Activated T-helper 1 cell treated with anti-CD3 and anti-CD28 coated beads, Interleukin-12 subunit alpha, Interleukin-12 subunit beta, Interleukin-2, Interleukin-4 antibody, amounts not matched to agents 30 ng/mL and 10 ng/mL and 1 ng/mL, durations not matched to agents 14 hours and 24 hours and 36 hours (primary cell): Measurements from ENCODE around the gene ORM1. TPM values are rescaled to one million over a fixed set of nuclear protein-coding genes. Genes with fewer than 3 reads are reported as not detected.

Experiments used
- DNase-seq: peaks from one replicate; pipeline ENCODE4 v3.0.0; 2021; ENCODE audit warnings: low spot score
- H3K27ac Mint-ChIP-seq: one replicate; pipeline ENCODE4 v1.8.0; 2021; ENCODE audit warnings: mild to moderate bottlenecking, mixed read lengths
- H3K27me3 Mint-ChIP-seq: one replicate; pipeline ENCODE4 v1.8.0; 2022; ENCODE audit warnings: mild to moderate bottlenecking, moderate library complexity, mixed read lengths; ENCODE audit not compliant: insufficient read depth
- H3K36me3 Mint-ChIP-seq: one replicate; pipeline ENCODE4 v1.8.0; 2021; ENCODE audit warnings: low read depth, mixed read lengths
- H3K4me1 Mint-ChIP-seq: one replicate; pipeline ENCODE4 v1.8.0; 2021; ENCODE audit warnings: low read depth, mixed read lengths
- H3K4me3 Mint-ChIP-seq: one replicate; pipeline ENCODE4 v1.8.0; 2021; ENCODE audit warnings: mild to moderate bottlenecking, moderate library complexity, mixed read lengths
- H3K9me3 Mint-ChIP-seq: one replicate; pipeline ENCODE4 v1.8.0; 2021; ENCODE audit warnings: mixed read lengths
- intact Hi-C: fragments of 100-400 bp; cut with micrococcal nuclease; formaldehyde crosslinking; loops from one replicate; pipeline ENCODE4 v1.15.1; 2024
- total RNA-seq: library from RNA; stranded (reverse); gene quantifications from 2 replicates; pipeline ENCODE4 v1.2.3, GENCODE V29; 2022

Gene ORM1
- total RNA-seq, 1 donor from 2014 or later, result not detected

DNA sequence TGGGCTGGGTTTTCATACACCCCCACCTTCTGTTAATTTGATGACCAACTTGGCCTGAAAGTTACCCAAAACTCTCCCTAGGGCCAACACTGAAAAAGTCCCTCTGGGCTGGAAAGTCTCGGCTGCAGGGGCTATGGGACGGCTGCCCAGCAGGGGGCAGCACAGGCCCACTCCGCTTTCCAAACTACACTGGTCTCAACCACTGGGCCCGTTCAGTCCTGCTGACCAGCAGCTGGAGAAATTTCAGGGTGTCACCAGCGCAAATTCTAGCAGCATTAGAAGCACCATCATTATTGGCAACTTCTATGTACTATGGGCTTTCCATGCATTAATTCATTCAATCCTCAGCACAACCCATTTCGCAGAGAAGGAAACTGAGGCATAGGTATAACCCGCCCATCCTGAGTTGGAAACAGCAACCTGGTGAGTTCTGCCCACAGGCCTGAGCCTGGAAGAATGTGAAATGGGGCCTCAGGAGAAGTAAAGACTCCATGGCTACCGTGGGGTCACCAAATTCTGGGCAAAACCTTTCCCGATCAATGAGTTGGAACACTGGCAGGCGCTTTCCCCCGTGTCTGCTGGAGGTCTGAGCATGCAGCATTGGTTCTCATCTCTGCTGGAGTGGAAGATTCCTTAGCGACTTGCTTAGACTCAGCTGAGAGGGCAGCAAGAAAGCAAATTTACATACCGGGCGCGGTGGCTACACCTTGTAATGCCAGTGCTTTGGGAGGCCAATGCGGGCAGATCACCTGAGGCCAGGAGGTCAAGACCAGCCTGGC, 16.4 kb downstream of the ORM1 start:
- Mint-ChIP-seq H3K27ac (peak overlapping the region; percentile 48), H3K4me1 (peaks cover 5% of the 10 kb centered on the region)

DNA sequence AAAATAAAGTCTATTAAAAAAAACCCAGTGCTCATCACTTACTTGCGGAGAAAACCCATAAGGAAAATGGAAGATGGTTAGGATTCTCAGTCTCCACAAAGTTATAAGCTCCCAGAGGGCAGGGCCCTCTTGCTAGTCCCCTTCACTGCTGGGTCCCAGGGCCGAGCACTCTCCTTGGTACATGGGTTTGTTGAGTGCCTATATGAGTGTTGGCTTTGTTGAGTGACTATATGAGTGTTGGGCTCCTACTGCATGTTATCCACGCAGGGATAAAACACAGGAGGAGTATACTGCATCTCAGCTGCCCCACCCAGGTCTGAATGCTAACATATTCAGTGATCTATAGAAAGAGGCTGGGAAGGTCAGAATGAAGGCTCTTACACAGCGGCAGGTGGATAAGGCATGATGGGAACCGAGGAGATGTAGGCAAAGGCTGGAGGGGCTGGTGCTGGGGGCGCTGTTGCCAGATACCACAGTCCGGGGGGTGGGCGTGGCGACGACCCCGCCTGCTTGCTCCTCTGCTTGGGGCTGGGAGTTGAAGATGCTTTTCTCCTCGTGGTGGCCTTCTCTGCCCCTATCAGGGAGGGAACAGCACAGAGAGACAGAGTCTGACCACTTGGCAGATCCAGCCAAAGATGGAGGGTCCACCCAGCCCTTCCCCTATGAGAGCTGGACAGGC, 18.4 kb downstream of the ORM1 start:
- no peak overlapping the region for H3K4me3 Mint-ChIP-seq
- intact Hi-C loops, result no loop called here
- H3K36me3 Mint-ChIP-seq, result peaks cover 74% of the 10 kb centered on the region
- no peak for DNase-seq
- H3K9me3 Mint-ChIP-seq, result no peaks in the 10 kb centered on the region
- H3K27me3 Mint-ChIP-seq, result no peaks in the 10 kb centered on the region
- peaks cover 6% of the 10 kb centered on the region for H3K4me1 Mint-ChIP-seq
- peak overlapping the region; percentile 75 for H3K27ac Mint-ChIP-seq

More for the DNA sequence above, 16.4 kb downstream of the ORM1 start:
- H3K9me3 Mint-ChIP-seq, result peaks cover 4% of the 10 kb centered on the region
- H3K27me3 Mint-ChIP-seq, result no peaks in the 10 kb centered on the region
- no peak for DNase-seq
- peaks cover 68% of the 10 kb centered on the region for H3K36me3 Mint-ChIP-seq
- no peak overlapping the region for H3K4me3 Mint-ChIP-seq
- intact Hi-C loops, result loop anchor here (1.0 to 2.0 kb wide), 5 partner anchors 10 to 314 kb away; no protein-coding TSS in a partner anchor

DNA sequence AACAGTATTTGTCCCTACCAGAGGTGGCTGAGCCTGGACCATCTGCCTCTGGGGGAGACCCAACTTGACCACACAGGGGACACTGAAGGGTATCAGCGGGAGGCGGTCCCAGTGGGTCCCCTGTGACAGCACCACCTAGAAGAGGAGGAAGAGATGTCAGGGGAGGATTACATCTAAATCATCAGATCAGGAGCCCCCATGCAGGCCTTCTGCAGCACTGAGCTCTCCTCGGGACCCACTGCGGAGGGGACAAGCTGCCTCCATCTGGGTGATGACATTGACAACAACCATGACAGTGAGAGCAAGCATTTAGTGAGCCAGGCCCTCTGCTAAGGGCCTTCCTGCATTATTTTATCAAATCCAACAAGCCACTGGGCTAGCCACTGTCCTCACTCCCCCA, 19.1 kb downstream of the ORM1 start:
- Mint-ChIP-seq H3K4me3 (no peak overlapping the region), H3K4me1 (peaks cover 11% of the 10 kb centered on the region), H3K27ac (no peak overlapping the region), H3K27me3 (no peaks in the 10 kb centered on the region), H3K9me3 (no peaks in the 10 kb centered on the region), H3K36me3 (peaks cover 75% of the 10 kb centered on the region)
- intact Hi-C loops, result no loop called here
- no peak for DNase-seq

DNA sequence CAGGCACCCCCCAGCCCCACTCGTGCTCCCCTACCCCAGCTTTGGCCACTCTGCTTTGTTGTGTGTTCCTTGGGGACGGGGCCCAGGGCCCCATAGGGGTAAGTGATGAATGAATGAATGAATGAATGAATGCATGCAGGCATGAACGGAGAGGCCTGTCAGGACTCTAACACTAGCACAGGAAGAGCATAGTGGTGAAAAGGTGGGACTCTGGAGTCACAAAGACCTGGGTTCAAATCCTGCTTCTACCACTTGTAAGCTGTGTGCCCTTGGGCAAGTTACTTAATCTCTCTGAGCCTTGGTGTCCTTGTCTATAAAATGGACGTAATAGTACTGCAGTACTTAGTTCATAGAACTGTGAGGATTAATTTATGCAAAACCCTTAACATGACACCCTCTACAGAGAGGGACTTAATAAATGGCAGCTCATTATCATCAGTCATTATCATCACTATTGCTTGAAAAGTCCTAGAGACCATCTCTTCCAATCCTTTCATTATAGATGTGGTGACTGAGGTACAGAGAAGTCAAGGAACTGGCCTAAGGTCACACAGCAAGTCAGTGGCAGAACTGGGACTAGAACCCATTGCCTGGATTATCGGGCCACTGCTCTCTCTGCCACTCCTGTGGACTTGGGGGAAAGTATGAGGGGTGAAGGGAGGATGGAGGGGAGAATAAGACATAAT, 20.0 kb downstream of the ORM1 start:
- H3K36me3 Mint-ChIP-seq, result peaks cover 76% of the 10 kb centered on the region
- no peaks in the 10 kb centered on the region for H3K27me3 Mint-ChIP-seq
- peaks cover 11% of the 10 kb centered on the region for H3K4me1 Mint-ChIP-seq
- no peaks in the 10 kb centered on the region for H3K9me3 Mint-ChIP-seq
- H3K27ac Mint-ChIP-seq, result peak overlapping the region; percentile 40
- no peak overlapping the region for H3K4me3 Mint-ChIP-seq
- DNase-seq, result no peak
- intact Hi-C loops, result no loop called here

DNA sequence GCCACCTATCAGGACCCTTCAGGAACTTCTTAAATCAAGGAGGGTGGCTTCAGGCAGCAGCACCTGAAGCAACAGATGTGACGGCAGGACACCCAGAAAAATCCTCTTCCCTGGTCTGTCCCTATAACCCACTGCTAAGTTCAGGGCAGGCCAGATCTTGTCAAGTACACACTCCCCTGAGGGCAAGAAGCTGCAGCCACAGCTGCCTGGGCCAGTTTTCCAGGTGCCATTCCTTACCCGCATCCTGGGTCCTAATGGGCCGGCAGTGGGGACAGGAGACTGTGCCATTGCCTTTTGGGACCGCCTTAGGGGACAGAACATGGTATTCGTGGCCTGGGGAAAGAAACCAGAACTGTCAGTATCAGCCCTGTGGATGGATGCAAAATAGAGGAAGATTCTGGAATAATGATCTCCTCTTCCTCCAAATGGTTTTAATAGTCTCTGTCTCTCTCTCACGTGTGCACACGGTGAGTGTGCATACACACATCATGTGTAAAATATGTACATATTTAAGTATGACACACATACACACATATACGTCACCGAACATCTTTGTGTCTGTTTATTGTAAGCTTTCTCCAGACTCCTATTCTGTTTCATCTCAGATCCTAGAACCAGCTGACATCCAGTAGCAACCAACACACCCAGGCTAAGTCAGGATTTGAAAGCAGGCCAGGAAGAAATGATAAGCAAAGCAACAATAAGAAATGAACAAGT, 20.7 kb downstream of the ORM1 start:
- intact Hi-C loops, result no loop called here
- Mint-ChIP-seq H3K36me3 (peaks cover 79% of the 10 kb centered on the region), H3K27me3 (no peaks in the 10 kb centered on the region), H3K27ac (no peak overlapping the region), H3K9me3 (no peaks in the 10 kb centered on the region), H3K4me1 (peaks cover 15% of the 10 kb centered on the region), H3K4me3 (no peak overlapping the region)
- DNase-seq, result no peak

DNA sequence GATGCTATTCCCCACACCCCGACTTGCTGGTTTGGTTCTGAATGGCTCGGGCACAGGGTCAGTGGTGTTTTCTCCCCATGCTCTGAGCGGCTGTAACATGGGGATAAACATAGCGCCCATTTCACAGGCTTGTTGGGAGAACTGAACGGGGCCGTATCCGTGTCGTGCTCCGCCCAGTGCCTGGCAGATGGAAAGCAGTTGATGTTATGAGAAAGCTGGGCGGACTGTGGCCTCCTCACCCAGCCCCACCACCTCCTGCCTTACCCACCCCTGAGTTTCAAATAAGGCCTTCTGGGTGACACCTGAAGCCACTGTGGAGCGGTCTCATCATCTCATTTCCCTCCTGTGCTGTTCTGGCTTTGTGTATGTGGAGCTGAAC, 21.3 kb downstream of the ORM1 start:
- Mint-ChIP-seq H3K36me3 (peaks cover 78% of the 10 kb centered on the region), H3K4me1 (peaks cover 21% of the 10 kb centered on the region), H3K27ac (no peak overlapping the region), H3K27me3 (no peaks in the 10 kb centered on the region), H3K4me3 (no peak overlapping the region), H3K9me3 (no peaks in the 10 kb centered on the region)
- no peak for DNase-seq
- intact Hi-C loops, result no loop called here

DNA sequence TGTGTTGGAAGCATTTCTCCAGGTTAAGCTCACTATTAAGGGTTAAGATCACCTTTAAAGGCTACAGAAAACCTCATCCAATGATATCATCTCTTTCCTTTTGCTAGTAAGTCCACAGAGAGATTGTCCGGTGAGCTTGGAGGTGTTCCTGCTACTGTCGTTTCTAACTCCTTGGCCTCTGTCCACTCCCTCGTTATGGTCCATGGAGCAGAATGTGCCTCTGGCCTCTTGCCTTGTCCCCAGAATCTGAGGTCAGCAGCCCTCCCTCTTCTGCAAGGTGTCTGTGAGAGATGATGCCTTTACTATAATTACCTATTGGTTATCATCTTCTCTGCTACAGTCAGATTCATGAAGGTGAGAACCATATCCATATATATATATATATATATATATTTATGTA, 21.8 kb downstream of the ORM1 start:
- H3K36me3 Mint-ChIP-seq, result peaks cover 78% of the 10 kb centered on the region
- no peaks in the 10 kb centered on the region for H3K27me3 Mint-ChIP-seq
- no peak overlapping the region for H3K4me3 Mint-ChIP-seq
- peaks cover 26% of the 10 kb centered on the region for H3K4me1 Mint-ChIP-seq
- H3K27ac Mint-ChIP-seq, result peak overlapping the region; percentile 56
- H3K9me3 Mint-ChIP-seq, result no peaks in the 10 kb centered on the region
- intact Hi-C loops, result no loop called here
- no peak for DNase-seq

DNA sequence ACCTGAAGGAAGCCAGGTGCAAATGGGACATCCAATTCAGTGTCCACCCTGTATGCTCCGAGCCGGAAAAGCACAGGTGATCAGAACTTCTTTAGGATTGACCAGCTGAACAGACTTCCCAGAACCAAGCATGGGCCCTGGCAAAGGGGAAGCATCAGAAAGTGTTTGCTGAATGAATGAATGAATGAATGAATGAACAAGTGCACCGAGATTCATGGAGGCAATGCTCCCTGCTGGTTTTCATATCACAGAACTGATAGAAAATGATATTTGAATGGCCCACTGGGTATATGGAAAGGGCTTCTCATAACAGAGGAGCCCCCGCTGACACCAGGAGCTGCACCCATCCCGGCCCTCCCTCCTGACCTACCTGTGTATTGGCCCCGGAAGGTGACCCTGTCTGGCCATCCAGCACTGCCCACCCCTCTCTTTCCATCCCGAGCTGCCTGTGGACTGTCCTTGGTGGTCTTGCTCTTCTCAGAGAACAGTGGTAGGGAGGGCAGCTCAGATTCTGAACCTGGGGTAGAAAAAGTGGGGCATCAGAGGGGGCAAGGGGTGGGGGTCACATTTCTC, 22.7 kb downstream of the ORM1 start:
- Mint-ChIP-seq H3K4me1 (peaks cover 34% of the 10 kb centered on the region), H3K27ac (peak overlapping the region; percentile 23), H3K4me3 (no peak overlapping the region), H3K27me3 (no peaks in the 10 kb centered on the region), H3K36me3 (peaks cover 83% of the 10 kb centered on the region), H3K9me3 (no peaks in the 10 kb centered on the region)
- intact Hi-C loops, result no loop called here
- DNase-seq, result no peak

DNA sequence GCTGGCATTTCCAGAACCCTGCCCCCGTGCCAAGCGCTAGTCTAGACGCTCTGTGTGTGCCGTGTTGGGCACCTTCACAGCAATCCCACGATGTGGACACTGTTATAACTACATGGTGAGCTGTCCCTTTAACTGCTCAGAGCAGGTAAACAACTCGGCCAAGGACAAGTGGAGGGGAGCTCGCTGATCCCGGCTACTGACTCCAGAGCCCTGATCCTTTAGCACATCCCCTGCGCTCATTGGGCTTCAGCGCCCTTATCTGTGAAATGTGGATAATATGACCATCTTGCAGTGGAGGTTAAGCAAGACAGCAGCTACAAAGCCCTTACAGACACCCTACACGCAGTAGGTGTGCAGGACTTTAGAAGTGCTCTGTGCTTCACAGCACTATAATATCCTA, 23.2 kb downstream of the ORM1 start:
- Mint-ChIP-seq H3K36me3 (peaks cover 82% of the 10 kb centered on the region), H3K27me3 (no peaks in the 10 kb centered on the region), H3K27ac (no peak overlapping the region), H3K4me1 (peaks cover 38% of the 10 kb centered on the region), H3K9me3 (no peaks in the 10 kb centered on the region), H3K4me3 (no peak overlapping the region)
- intact Hi-C loops, result no loop called here
- DNase-seq, result no peak

DNA sequence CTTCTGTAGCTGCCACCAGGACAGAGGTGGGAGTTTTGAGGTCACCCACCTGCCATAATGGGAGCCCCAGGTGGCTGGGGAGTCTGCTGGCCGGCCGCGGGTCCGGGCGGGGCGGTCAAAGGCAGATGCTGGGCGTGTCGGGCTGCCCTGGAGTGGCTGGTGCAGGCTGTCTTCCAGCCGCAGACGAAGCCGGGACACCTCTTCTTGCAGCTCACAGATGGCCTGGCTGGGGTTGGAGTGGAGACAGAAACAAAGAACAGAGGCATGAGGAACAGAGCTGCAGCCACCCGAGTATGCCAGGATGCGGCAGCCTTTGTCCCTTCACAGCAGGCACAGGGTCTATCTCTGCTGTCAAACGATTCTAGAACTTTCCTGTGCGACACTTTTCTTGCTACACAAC, 24.8 kb downstream of the ORM1 start:
- no peak for DNase-seq
- Mint-ChIP-seq H3K27ac (peak overlapping the region; percentile 97), H3K27me3 (no peaks in the 10 kb centered on the region), H3K4me3 (no peak overlapping the region), H3K9me3 (no peaks in the 10 kb centered on the region), H3K36me3 (peaks cover 82% of the 10 kb centered on the region), H3K4me1 (peaks cover 46% of the 10 kb centered on the region)
- intact Hi-C loops, result no loop called here

DNA sequence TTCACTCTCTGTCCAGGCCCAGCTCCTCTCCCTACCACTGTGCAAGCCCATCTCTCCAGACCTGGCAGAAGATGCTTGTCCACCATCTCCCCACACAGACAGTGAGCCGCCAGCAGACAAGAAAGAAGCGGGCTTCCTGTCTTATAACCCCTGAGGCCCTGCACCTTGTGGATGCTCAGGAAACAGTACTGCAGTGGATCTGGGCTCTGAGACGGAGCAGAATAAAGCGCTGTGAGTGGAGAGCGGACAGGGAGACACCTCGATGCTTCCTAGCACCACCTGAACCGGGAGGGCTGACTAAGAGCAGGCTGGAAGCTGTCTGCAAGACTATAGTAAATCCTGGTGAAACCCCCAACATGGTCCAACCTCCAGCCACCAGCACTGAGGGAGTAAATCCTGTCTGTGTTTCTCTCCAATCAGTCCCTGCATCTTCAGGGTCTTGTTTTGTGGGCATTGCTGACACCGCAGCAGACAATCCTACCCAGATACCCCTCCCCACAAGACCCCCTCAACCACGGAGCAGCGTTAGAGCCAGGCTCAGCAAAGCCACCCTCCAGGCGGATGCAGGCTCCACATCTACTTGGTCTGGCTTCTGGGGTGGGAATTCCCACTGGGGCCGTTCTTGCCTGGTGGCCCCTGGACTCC, 25.5 kb downstream of the ORM1 start:
- Mint-ChIP-seq H3K27ac (peak overlapping the region; percentile 97), H3K9me3 (no peaks in the 10 kb centered on the region), H3K4me3 (peak overlapping the region; percentile 15), H3K36me3 (peaks cover 80% of the 10 kb centered on the region), H3K4me1 (peaks cover 53% of the 10 kb centered on the region), H3K27me3 (no peaks in the 10 kb centered on the region)
- DNase-seq, result no peak
- intact Hi-C loops, result no loop called here

DNA sequence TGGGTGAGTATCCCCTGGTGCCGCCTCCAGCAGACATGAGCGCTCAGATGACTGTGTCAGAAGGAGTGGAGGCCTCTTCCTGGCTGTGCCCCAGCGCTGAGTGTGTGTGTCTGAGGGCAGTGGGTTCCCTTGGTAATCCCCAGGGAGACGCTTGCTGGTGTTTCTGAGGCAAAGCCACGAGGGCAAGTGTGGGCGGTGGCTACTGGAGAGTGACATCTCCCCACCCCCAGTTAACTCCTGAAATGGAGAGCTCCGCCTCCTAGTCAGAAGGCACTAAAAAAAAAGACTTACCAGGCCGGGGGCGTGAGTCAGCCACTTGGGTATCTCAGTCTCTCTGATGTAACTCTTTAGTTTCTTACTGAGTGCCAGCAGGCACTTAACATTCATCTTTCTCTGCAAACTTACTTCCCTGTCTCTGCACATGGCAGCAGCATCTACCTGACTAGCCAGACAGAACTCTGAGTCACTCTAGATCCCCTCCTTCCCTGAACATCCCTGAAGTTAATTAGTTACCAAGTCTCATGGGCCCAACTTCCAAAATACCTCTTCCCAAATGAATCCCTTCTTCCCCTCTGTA, 26.1 kb downstream of the ORM1 start:
- Mint-ChIP-seq H3K4me1 (peaks cover 56% of the 10 kb centered on the region), H3K27me3 (no peaks in the 10 kb centered on the region), H3K27ac (peak overlapping the region; percentile 97), H3K9me3 (no peaks in the 10 kb centered on the region), H3K36me3 (peaks cover 79% of the 10 kb centered on the region), H3K4me3 (peak overlapping the region; percentile 72)
- peak; percentile 62 for DNase-seq
- intact Hi-C loops, result loop anchor here (1.0 kb wide), 7 partner anchors 10 to 238 kb away; partner anchors contain the start of gene ATP6V1G1
